ENCODE data around the gene BSPRY. TPM values are rescaled to one million over a fixed set of nuclear protein-coding genes. Genes with fewer than 3 reads are reported as not detected.

BSPRY gene
- total and polyA plus RNA-seq, 2 of the 13 experiments (the other 11 are each of a cell fraction or from before 2014, with no cell fraction given), result 0.09 to 0.26 TPM

DNA sequence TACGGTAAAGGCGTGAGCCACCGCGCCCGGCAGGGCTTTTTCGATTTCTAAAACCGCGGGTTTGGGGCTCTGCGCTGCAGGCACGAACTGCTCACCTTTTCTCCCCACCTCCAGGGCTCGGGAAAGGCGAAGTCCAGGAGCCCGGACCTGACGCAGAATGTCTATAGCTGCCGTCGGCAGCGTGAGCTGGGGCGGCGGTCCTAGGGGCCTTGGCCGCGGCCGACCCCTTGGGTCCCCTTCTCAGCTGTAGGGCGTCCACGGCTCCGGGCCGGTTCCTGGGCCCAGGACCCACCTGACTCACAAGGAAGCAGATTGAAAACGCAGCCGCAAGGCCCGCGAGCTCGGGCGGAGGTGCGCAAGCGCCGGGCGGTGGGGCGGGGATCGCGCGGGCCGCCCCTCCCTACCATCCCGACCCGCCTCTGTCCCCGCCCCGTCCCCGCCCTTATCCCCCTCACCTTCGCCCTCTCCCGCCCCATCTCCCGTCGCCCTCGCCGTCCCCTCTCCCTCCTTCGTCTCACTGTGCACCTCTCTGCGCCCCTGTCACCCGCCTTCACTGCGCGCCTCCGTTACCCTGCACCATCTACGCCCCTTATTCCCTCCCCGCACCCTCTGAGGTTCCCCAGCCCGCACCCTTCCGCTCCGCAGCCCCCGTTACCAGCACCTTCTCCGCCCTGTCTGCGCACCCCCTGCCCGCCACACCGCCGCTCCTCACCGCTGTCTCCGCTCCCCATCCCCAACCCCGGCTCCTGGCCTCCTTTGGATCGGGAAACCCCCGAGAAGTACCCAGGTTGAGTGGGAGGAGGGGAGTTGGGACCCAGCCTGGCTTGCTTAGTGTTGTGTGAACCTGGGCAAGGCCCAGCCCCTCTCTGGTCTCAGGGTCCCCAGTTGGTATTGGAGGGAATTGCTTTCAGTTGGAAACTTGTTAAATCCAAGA is 27.6 kb downstream of the BSPRY start, which contains the start of gene HDHD3 (continued):
- TF ChIP-seq XRCC5 (optimal IDR thresholded peaks at IDR 0.05; ENCODE audit: low read length), result no peak
- TF ChIP-seq, protein P1, sequence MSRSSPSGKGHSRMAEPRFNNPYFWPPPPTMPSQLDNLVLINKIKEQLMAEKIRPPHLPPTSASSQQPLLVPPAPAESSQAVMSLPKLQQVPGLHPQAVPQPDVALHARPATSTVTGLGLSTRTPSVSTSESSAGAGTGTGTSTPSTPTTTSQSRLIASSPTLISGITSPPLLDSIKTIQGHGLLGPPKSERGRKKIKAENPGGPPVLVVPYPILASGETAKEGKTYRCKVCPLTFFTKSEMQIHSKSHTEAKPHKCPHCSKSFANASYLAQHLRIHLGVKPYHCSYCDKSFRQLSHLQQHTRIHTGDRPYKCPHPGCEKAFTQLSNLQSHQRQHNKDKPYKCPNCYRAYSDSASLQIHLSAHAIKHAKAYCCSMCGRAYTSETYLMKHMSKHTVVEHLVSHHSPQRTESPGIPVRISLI (CRISPR knock-in tag; IDR thresholded peaks at IDR 0.05; ENCODE audit: borderline replicate concordance), result no peak; the same call in 1 of the 2 replicates
- TF ChIP-seq ZNF20 (CRISPR knock-in tag; IDR thresholded peaks at IDR 0.05), result no peak
- TF ChIP-seq NR2F1 (CRISPR knock-in tag; IDR thresholded peaks at IDR 0.05), result no peak
- TF ChIP-seq ZNF136 (CRISPR knock-in tag; IDR thresholded peaks at IDR 0.05; ENCODE audit: low read depth), result no peak
- TF ChIP-seq MAFF (IDR thresholded peaks at IDR 0.05; ENCODE audit: low read depth, low read length), result no peak
- TF ChIP-seq FOXP1 (IDR thresholded peaks at IDR 0.05), result no peak
- no peak for TF ChIP-seq FOXP1 (CRISPR knock-in tag; IDR thresholded peaks at IDR 0.05)
- TF ChIP-seq ZBTB3 (CRISPR knock-in tag; IDR thresholded peaks at IDR 0.05; ENCODE audit: borderline replicate concordance, low read depth), result no peak
- TF ChIP-seq, protein P2, sequence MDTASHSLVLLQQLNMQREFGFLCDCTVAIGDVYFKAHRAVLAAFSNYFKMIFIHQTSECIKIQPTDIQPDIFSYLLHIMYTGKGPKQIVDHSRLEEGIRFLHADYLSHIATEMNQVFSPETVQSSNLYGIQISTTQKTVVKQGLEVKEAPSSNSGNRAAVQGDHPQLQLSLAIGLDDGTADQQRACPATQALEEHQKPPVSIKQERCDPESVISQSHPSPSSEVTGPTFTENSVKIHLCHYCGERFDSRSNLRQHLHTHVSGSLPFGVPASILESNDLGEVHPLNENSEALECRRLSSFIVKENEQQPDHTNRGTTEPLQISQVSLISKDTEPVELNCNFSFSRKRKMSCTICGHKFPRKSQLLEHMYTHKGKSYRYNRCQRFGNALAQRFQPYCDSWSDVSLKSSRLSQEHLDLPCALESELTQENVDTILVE (CRISPR knock-in tag; IDR thresholded peaks at IDR 0.05), result peak; percentile 43; the same call in 1 of the 2 replicates
- TF ChIP-seq ZFY (CRISPR knock-in tag; IDR thresholded peaks at IDR 0.05), result peak; percentile 88
- no peak for TF ChIP-seq MAFG (CRISPR knock-in tag; IDR thresholded peaks at IDR 0.05)
- TF ChIP-seq, protein P3, sequence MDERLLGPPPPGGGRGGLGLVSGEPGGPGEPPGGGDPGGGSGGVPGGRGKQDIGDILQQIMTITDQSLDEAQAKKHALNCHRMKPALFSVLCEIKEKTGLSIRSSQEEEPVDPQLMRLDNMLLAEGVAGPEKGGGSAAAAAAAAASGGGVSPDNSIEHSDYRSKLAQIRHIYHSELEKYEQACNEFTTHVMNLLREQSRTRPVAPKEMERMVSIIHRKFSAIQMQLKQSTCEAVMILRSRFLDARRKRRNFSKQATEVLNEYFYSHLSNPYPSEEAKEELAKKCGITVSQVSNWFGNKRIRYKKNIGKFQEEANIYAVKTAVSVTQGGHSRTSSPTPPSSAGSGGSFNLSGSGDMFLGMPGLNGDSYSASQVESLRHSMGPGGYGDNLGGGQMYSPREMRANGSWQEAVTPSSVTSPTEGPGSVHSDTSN (CRISPR knock-in tag; IDR thresholded peaks at IDR 0.05), result no peak
- TF ChIP-seq PHF20 (CRISPR knock-in tag; IDR thresholded peaks at IDR 0.05), result no peak
- TF ChIP-seq FOXK2 (IDR thresholded peaks at IDR 0.05), result no peak
- TF ChIP-seq, protein P4, sequence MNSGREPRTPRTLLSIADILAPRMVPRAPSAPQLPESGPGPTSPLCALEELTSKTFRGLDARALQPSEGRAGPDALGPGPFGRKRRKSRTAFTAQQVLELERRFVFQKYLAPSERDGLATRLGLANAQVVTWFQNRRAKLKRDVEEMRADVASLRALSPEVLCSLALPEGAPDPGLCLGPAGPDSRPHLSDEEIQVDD (CRISPR knock-in tag; IDR thresholded peaks at IDR 0.05; ENCODE audit: borderline replicate concordance), result no peak
- no peak for TF ChIP-seq ZNF652 (CRISPR knock-in tag; IDR thresholded peaks at IDR 0.05; ENCODE audit: borderline replicate concordance, low read depth)
- no peak for TF ChIP-seq ADNP (CRISPR knock-in tag; IDR thresholded peaks at IDR 0.05)
- no peak for TF ChIP-seq ZNF724P (CRISPR knock-in tag; IDR thresholded peaks at IDR 0.05; ENCODE audit: borderline replicate concordance)
- 0 out of 2 replicates have a peak, but pooled peaks have one; percentile 32 for TF ChIP-seq JUN (CRISPR knock-in tag; IDR thresholded peaks at IDR 0.05)
- TF ChIP-seq POLR2AphosphoS2 (IDR thresholded peaks at IDR 0.05; ENCODE audit: low read depth, low read length), result no peak
- no peak for TF ChIP-seq SETDB1 (CRISPR knock-in tag; IDR thresholded peaks at IDR 0.05; ENCODE audit: borderline replicate concordance)
- TF ChIP-seq MBNL3 (CRISPR knock-in tag; conservative IDR thresholded peaks at IDR 0.05), result no peak
- TF ChIP-seq AGO1 (IDR thresholded peaks at IDR 0.05; ENCODE audit: low read depth, low read length, poor library complexity, severe bottlenecking), result no peak
- TF ChIP-seq, protein P5, sequence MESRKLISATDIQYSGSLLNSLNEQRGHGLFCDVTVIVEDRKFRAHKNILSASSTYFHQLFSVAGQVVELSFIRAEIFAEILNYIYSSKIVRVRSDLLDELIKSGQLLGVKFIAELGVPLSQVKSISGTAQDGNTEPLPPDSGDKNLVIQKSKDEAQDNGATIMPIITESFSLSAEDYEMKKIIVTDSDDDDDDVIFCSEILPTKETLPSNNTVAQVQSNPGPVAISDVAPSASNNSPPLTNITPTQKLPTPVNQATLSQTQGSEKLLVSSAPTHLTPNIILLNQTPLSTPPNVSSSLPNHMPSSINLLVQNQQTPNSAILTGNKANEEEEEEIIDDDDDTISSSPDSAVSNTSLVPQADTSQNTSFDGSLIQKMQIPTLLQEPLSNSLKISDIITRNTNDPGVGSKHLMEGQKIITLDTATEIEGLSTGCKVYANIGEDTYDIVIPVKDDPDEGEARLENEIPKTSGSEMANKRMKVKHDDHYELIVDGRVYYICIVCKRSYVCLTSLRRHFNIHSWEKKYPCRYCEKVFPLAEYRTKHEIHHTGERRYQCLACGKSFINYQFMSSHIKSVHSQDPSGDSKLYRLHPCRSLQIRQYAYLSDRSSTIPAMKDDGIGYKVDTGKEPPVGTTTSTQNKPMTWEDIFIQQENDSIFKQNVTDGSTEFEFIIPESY (CRISPR knock-in tag; IDR thresholded peaks at IDR 0.05), result no peak
